HG02759 (cell line): Measurements from ENCODE around the gene SLCO4A1.

ENCODE experiments used
- ATAC-seq: cut with Tn5 transposase; IDR thresholded peaks from one replicate; pipeline ENCODE4 v1.9.1; 2021; ENCODE audit warnings: mild to moderate bottlenecking, moderate library complexity; ENCODE audit not compliant: unreplicated experiment

SLCO4A1 gene

GRCh38 chr20:62663145-62664018 is 21.1 kb downstream of the SLCO4A1 start:
- no peak for ATAC-seq

- no peak for ATAC-seq
Observed at GRCh38 chr20:62664019-62664971, 22.0 kb downstream of the SLCO4A1 start.

GRCh38 chr20:62665153-62665754 is 23.0 kb downstream of the SLCO4A1 start:
- ATAC-seq, result no peak

GRCh38 chr20:62665826-62666735 is 23.8 kb downstream of the SLCO4A1 start:
- ATAC-seq, result no peak

GRCh38 chr20:62666736-62667529 is 24.6 kb downstream of the SLCO4A1 start:
- ATAC-seq, result no peak

GRCh38 chr20:62667530-62668440 is 25.5 kb downstream of the SLCO4A1 start:
- no peak for ATAC-seq

GRCh38 chr20:62668441-62669027 is 26.2 kb downstream of the SLCO4A1 start:
- no peak for ATAC-seq

GRCh38 chr20:62669249-62669648 is 26.9 kb downstream of the SLCO4A1 start:
- no peak for ATAC-seq

GRCh38 chr20:62670156-62670555 is 27.9 kb downstream of the SLCO4A1 start:
- ATAC-seq, result no peak

- no peak for ATAC-seq
Observed at GRCh38 chr20:62670998-62671397, 28.7 kb downstream of the SLCO4A1 start.

- no peak for ATAC-seq
Observed at GRCh38 chr20:62671765-62672164, 29.5 kb downstream of the SLCO4A1 start.

GRCh38 chr20:62674370-62674769 is 32.1 kb downstream of the SLCO4A1 start:
- no peak for ATAC-seq

- no peak for ATAC-seq
Observed at GRCh38 chr20:62675156-62675876, 33.0 kb downstream of the SLCO4A1 start.

- no peak for ATAC-seq
Observed at GRCh38 chr20:62675877-62676260, 33.6 kb downstream of the SLCO4A1 start.

- ATAC-seq, result no peak
Observed at GRCh38 chr20:62676976-62677375, 34.7 kb downstream of the SLCO4A1 start.

GRCh38 chr20:62677678-62678077 is 35.4 kb downstream of the SLCO4A1 start:
- no peak for ATAC-seq

- no peak for ATAC-seq
Observed at GRCh38 chr20:62678553-62678952, 36.2 kb downstream of the SLCO4A1 start.
